ENCODE measurements around the gene HMGCL.

Gene HMGCL

GRCh38 chr1:23825762-23826522 lies 713 bp upstream of the HMGCL start:
- Histone ChIP-seq H3K27me3 (replicated peaks; ENCODE audit: control insufficient read depth, insufficient read depth, low read length) (no peaks in the 10 kb centered on the region), H3K9me3 (ENCODE audit: control insufficient read depth, low read length) (no peaks in the 10 kb centered on the region), H3K4me3 (ENCODE audit: low read length) (peak overlapping the region; percentile 99), H3K36me3 (ENCODE audit: control insufficient read depth, insufficient read depth, low read length, severe bottlenecking) (no peaks in the 10 kb centered on the region), H3K4me1 (ENCODE audit: control insufficient read depth, insufficient read depth, low read length) (peaks cover 16% of the 10 kb centered on the region), H3K9ac (ENCODE audit: low read length) (peak overlapping the region; percentile 100)
- no peak for DNase-seq (ENCODE audit: low read depth)

- Histone ChIP-seq H3K36me3 (ENCODE audit: control insufficient read depth, insufficient read depth, low read length, severe bottlenecking) (peaks cover 2% of the 10 kb centered on the region), H3K9ac (ENCODE audit: low read length) (peak overlapping the region; percentile 100), H3K4me3 (ENCODE audit: low read length) (peak overlapping the region; percentile 99), H3K9me3 (ENCODE audit: control insufficient read depth, low read length) (no peaks in the 10 kb centered on the region), H3K4me1 (ENCODE audit: control insufficient read depth, insufficient read depth, low read length) (peaks cover 16% of the 10 kb centered on the region), H3K27me3 (replicated peaks; ENCODE audit: control insufficient read depth, insufficient read depth, low read length) (no peaks in the 10 kb centered on the region)
- no peak for DNase-seq (ENCODE audit: low read depth)
Observed at GRCh38 chr1:23824711-23825075, 536 bp downstream of the HMGCL start.

- Histone ChIP-seq H3K27me3 (replicated peaks; ENCODE audit: control insufficient read depth, insufficient read depth, low read length) (no peaks in the 10 kb centered on the region), H3K4me1 (ENCODE audit: control insufficient read depth, insufficient read depth, low read length) (peaks cover 16% of the 10 kb centered on the region), H3K9me3 (ENCODE audit: control insufficient read depth, low read length) (no peaks in the 10 kb centered on the region), H3K9ac (ENCODE audit: low read length) (no peak overlapping the region), H3K4me3 (ENCODE audit: low read length) (peak overlapping the region; percentile 99), H3K36me3 (ENCODE audit: control insufficient read depth, insufficient read depth, low read length, severe bottlenecking) (peaks cover 8% of the 10 kb centered on the region)
- no peak for DNase-seq (ENCODE audit: low read depth)
Observed at GRCh38 chr1:23823767-23824166, 1.5 kb downstream of the HMGCL start.

GRCh38 chr1:23817633-23818032 lies 7.6 kb downstream of the HMGCL start:
- no peak for DNase-seq (ENCODE audit: low read depth)
- Histone ChIP-seq H3K36me3 (ENCODE audit: control insufficient read depth, insufficient read depth, low read length, severe bottlenecking) (peaks cover 59% of the 10 kb centered on the region), H3K9ac (ENCODE audit: low read length) (no peak overlapping the region), H3K27me3 (replicated peaks; ENCODE audit: control insufficient read depth, insufficient read depth, low read length) (no peaks in the 10 kb centered on the region), H3K4me1 (ENCODE audit: control insufficient read depth, insufficient read depth, low read length) (no peaks in the 10 kb centered on the region), H3K4me3 (ENCODE audit: low read length) (no peak overlapping the region), H3K9me3 (ENCODE audit: control insufficient read depth, low read length) (no peaks in the 10 kb centered on the region)

- Histone ChIP-seq H3K4me3 (ENCODE audit: low read length) (no peak overlapping the region), H3K27me3 (replicated peaks; ENCODE audit: control insufficient read depth, insufficient read depth, low read length) (no peaks in the 10 kb centered on the region), H3K9ac (ENCODE audit: low read length) (no peak overlapping the region), H3K4me1 (ENCODE audit: control insufficient read depth, insufficient read depth, low read length) (no peaks in the 10 kb centered on the region), H3K36me3 (ENCODE audit: control insufficient read depth, insufficient read depth, low read length, severe bottlenecking) (peaks cover 66% of the 10 kb centered on the region), H3K9me3 (ENCODE audit: control insufficient read depth, low read length) (no peaks in the 10 kb centered on the region)
- DNase-seq (ENCODE audit: low read depth): no peak
Observed at GRCh38 chr1:23816906-23817305, 8.3 kb downstream of the HMGCL start.

- Histone ChIP-seq H3K4me3 (ENCODE audit: low read length) (no peak overlapping the region), H3K36me3 (ENCODE audit: control insufficient read depth, insufficient read depth, low read length, severe bottlenecking) (peaks cover 72% of the 10 kb centered on the region), H3K9ac (ENCODE audit: low read length) (no peak overlapping the region), H3K9me3 (ENCODE audit: control insufficient read depth, low read length) (no peaks in the 10 kb centered on the region), H3K27me3 (replicated peaks; ENCODE audit: control insufficient read depth, insufficient read depth, low read length) (no peaks in the 10 kb centered on the region), H3K4me1 (ENCODE audit: control insufficient read depth, insufficient read depth, low read length) (no peaks in the 10 kb centered on the region)
- DNase-seq (ENCODE audit: low read depth): no peak
Observed at GRCh38 chr1:23816361-23816760, 8.9 kb downstream of the HMGCL start.

- no peaks in the 10 kb centered on the region for H3K9me3 ChIP-seq (ENCODE audit: control insufficient read depth, low read length)
- H3K4me1 ChIP-seq (ENCODE audit: control insufficient read depth, insufficient read depth, low read length): no peaks in the 10 kb centered on the region
- H3K4me3 ChIP-seq (ENCODE audit: low read length): no peak overlapping the region
- H3K9ac ChIP-seq (ENCODE audit: low read length): no peak overlapping the region
- no peak for DNase-seq (ENCODE audit: low read depth)
- H3K27me3 ChIP-seq (replicated peaks; ENCODE audit: control insufficient read depth, insufficient read depth, low read length): no peaks in the 10 kb centered on the region
- peaks cover 68% of the 10 kb centered on the region for H3K36me3 ChIP-seq (ENCODE audit: control insufficient read depth, insufficient read depth, low read length, severe bottlenecking)
Observed at GRCh38 chr1:23814016-23814415, 11.2 kb downstream of the HMGCL start.

GRCh38 chr1:23810818-23811540 lies 14.2 kb downstream of the HMGCL start:
- peaks cover 54% of the 10 kb centered on the region for H3K36me3 ChIP-seq (ENCODE audit: control insufficient read depth, insufficient read depth, low read length, severe bottlenecking)
- no peaks in the 10 kb centered on the region for H3K4me1 ChIP-seq (ENCODE audit: control insufficient read depth, insufficient read depth, low read length)
- no peaks in the 10 kb centered on the region for H3K27me3 ChIP-seq (replicated peaks; ENCODE audit: control insufficient read depth, insufficient read depth, low read length)
- H3K9me3 ChIP-seq (ENCODE audit: control insufficient read depth, low read length): no peaks in the 10 kb centered on the region
- H3K4me3 ChIP-seq (ENCODE audit: low read length): no peak overlapping the region
- peak; percentile 45 for DNase-seq (ENCODE audit: low read depth)
- no peak overlapping the region for H3K9ac ChIP-seq (ENCODE audit: low read length)

- Histone ChIP-seq H3K36me3 (ENCODE audit: control insufficient read depth, insufficient read depth, low read length, severe bottlenecking) (peaks cover 47% of the 10 kb centered on the region), H3K4me3 (ENCODE audit: low read length) (no peak overlapping the region), H3K27me3 (replicated peaks; ENCODE audit: control insufficient read depth, insufficient read depth, low read length) (no peaks in the 10 kb centered on the region), H3K4me1 (ENCODE audit: control insufficient read depth, insufficient read depth, low read length) (no peaks in the 10 kb centered on the region), H3K9me3 (ENCODE audit: control insufficient read depth, low read length) (no peaks in the 10 kb centered on the region), H3K9ac (ENCODE audit: low read length) (no peak overlapping the region)
- peak; percentile 64 for DNase-seq (ENCODE audit: low read depth)
Observed at GRCh38 chr1:23809751-23810171, 15.5 kb downstream of the HMGCL start.

- H3K36me3 ChIP-seq (ENCODE audit: control insufficient read depth, insufficient read depth, low read length, severe bottlenecking): peaks cover 40% of the 10 kb centered on the region
Observed at GRCh38 chr1:23807453-23807852, 17.8 kb downstream of the HMGCL start.

GRCh38 chr1:23806280-23806679 lies 18.9 kb downstream of the HMGCL start:
- Histone ChIP-seq H3K4me3 (ENCODE audit: low read length) (no peak overlapping the region), H3K4me1 (ENCODE audit: control insufficient read depth, insufficient read depth, low read length) (peaks cover 8% of the 10 kb centered on the region), H3K27me3 (replicated peaks; ENCODE audit: control insufficient read depth, insufficient read depth, low read length) (no peaks in the 10 kb centered on the region), H3K36me3 (ENCODE audit: control insufficient read depth, insufficient read depth, low read length, severe bottlenecking) (peaks cover 28% of the 10 kb centered on the region), H3K9ac (ENCODE audit: low read length) (no peak overlapping the region), H3K9me3 (ENCODE audit: control insufficient read depth, low read length) (no peaks in the 10 kb centered on the region)
- DNase-seq (ENCODE audit: low read depth): no peak

More at GRCh38 chr1:23807453-23807852, 17.8 kb downstream of the HMGCL start:
- no peak overlapping the region for H3K4me3 ChIP-seq (ENCODE audit: low read length)
- no peaks in the 10 kb centered on the region for H3K27me3 ChIP-seq (replicated peaks; ENCODE audit: control insufficient read depth, insufficient read depth, low read length)
- H3K9ac ChIP-seq (ENCODE audit: low read length): no peak overlapping the region
- no peak for DNase-seq (ENCODE audit: low read depth)
- H3K9me3 ChIP-seq (ENCODE audit: control insufficient read depth, low read length): no peaks in the 10 kb centered on the region
- no peaks in the 10 kb centered on the region for H3K4me1 ChIP-seq (ENCODE audit: control insufficient read depth, insufficient read depth, low read length)
